Measurements from ENCODE around the gene HLCS. TPM values are rescaled to one million over a fixed set of nuclear protein-coding genes. Genes with fewer than 3 reads are reported as not detected.

Gene HLCS
- total RNA-seq, 6 donors from 2014 or later = 15.3 to 34.6 (median 24.1) TPM

DNA sequence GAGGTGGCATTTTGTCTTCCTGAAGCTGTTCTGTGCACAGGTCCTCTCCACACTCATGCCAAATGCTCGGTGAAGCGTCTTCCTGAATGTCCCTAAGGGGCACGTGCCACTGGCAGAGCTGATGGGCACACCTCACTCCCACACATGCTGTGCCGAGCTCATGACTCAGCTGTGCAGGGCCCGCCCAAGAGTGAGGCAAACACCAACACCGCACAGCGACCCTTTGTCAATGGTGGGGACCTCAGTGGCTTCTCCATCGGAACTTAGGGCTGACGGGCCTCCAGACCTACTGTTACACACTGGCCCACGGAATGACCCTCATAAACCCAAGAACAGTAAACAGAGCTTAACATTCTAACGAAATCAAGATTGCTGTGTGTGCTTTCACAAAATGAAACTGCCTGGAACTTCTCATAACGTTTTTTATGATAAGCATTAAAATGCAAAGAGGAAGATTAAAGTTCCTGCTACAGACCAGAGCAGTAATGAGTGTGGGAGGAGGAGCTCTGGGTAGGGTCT is 178.3 kb downstream of the HLCS start:
- Histone ChIP-seq H3K27me3 (no peaks in the 10 kb centered on the region), H3K4me3 (no peak overlapping the region), H3K36me3 (no peaks in the 10 kb centered on the region), H3K27ac (no peak overlapping the region), H3K9me3 (no peaks in the 10 kb centered on the region), H3K4me1 (peaks cover 0 to 11% (median 0%) of the 10 kb centered on the region in 4 donors)
- 85 to 89% methylated on average over 9 to 12 of the region's 12 CpGs for WGBS, 2 donors
- TF ChIP-seq, protein P1, sequence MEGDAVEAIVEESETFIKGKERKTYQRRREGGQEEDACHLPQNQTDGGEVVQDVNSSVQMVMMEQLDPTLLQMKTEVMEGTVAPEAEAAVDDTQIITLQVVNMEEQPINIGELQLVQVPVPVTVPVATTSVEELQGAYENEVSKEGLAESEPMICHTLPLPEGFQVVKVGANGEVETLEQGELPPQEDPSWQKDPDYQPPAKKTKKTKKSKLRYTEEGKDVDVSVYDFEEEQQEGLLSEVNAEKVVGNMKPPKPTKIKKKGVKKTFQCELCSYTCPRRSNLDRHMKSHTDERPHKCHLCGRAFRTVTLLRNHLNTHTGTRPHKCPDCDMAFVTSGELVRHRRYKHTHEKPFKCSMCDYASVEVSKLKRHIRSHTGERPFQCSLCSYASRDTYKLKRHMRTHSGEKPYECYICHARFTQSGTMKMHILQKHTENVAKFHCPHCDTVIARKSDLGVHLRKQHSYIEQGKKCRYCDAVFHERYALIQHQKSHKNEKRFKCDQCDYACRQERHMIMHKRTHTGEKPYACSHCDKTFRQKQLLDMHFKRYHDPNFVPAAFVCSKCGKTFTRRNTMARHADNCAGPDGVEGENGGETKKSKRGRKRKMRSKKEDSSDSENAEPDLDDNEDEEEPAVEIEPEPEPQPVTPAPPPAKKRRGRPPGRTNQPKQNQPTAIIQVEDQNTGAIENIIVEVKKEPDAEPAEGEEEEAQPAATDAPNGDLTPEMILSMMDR (IDR thresholded peaks at IDR 0.05) = no peak
- TF ChIP-seq POLR2AphosphoS5 (IDR thresholded peaks at IDR 0.05) (no peak), POLR2A (IDR thresholded peaks at IDR 0.05) (no peak), EP300 (IDR thresholded peaks at IDR 0.05) (no peak)
- DNase-seq (peak in 1 of 2 donors; percentile 28), ATAC-seq (ENCODE audit: low FRiP score in 2 of 2) (no peak)

DNA sequence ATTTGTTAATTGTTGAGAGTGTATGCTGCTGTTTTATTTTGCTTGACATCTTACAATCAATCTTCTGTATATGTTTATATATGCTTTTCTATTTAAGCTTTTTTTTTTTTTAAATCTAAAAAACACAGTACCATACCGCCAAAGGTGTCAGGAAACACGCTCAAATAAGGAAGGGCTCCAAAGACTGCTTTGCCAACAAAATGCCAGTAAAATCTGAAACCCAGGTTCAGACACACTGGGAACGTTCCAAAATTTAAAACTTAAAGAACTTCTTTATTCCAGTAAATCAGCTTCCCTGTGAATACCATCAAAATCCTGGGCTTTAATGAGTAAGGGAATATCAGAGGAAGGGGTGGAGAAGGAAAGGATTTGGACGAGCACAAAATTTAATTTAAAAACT is 180.3 kb downstream of the HLCS start:
- 80 to 82% methylated on average over 4 of the region's 4 CpGs for WGBS, 2 donors
- Histone ChIP-seq H3K9me3 (no peaks in the 10 kb centered on the region), H3K4me1 (peaks cover 0 to 11% (median 0%) of the 10 kb centered on the region in 4 donors), H3K27ac (no peak overlapping the region), H3K36me3 (no peaks in the 10 kb centered on the region), H3K27me3 (no peaks in the 10 kb centered on the region), H3K4me3 (no peak overlapping the region)
- TF ChIP-seq POLR2A (IDR thresholded peaks at IDR 0.05) = no peak
- TF ChIP-seq, protein P1 (IDR thresholded peaks at IDR 0.05) = no peak
- no peak for TF ChIP-seq POLR2AphosphoS5 (IDR thresholded peaks at IDR 0.05)
- no peak for TF ChIP-seq EP300 (IDR thresholded peaks at IDR 0.05)
- no peak for DNase-seq
- ATAC-seq (ENCODE audit: low FRiP score in 2 of 2) = no peak

DNA sequence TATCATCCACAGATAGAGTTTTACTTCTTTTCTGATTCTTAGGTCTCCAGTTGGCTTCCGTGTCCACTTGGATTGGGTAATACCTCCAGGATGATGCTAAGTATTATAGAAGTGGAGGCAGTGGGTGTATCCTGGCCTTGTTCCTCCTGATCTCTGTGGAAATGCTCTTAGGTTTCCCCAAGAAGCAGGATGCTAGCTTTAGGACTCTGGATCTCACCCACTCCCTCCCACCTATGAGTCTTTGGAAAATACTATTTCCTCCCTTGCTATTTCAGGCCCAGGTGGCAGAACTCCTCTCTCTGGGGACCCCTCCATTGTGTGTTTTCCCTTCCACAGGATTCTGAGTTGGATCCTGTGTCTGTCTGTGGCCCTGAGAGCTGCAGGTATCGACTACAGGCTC is 180.9 kb downstream of the HLCS start:
- peaks cover 0 to 11% (median 0%) of the 10 kb centered on the region in 4 donors for H3K4me1 ChIP-seq
- DNase-seq (no peak), ATAC-seq (ENCODE audit: low FRiP score in 2 of 2) (no peak)
- H3K36me3 ChIP-seq = no peaks in the 10 kb centered on the region
- H3K9me3 ChIP-seq = no peaks in the 10 kb centered on the region
- TF ChIP-seq POLR2A (IDR thresholded peaks at IDR 0.05) (no peak), EP300 (IDR thresholded peaks at IDR 0.05) (no peak), POLR2AphosphoS5 (IDR thresholded peaks at IDR 0.05) (no peak)
- TF ChIP-seq, protein P1 (IDR thresholded peaks at IDR 0.05) = no peak
- H3K4me3 ChIP-seq = no peak overlapping the region
- no peak overlapping the region for H3K27ac ChIP-seq
- 88 to 90% methylated on average over 2 of the region's 2 CpGs for WGBS, 2 donors
- H3K27me3 ChIP-seq = no peaks in the 10 kb centered on the region

DNA sequence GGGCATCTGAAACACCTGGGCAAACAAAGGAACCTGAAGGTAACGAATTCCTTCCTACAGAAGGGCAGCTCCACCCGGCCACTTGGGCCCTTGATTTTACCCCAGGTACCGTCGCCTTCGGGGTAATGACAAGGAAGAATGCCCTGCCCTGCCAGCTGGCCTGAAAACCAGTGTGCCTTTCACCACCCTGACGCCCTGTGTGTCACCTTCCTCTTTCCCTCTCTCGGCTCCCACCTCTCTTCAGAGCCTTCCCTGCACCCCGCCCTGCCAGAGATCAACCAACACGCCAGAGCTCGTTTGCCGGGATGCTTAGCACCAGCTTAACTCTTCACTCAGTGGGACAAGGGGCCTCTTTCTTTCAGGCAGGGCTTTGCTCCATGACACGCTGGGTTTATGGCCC is 181.5 kb downstream of the HLCS start:
- peaks cover 0 to 11% (median 0%) of the 10 kb centered on the region in 4 donors for H3K4me1 ChIP-seq
- DNase-seq = no peak
- H3K27me3 ChIP-seq = no peaks in the 10 kb centered on the region
- no peaks in the 10 kb centered on the region for H3K36me3 ChIP-seq
- 81 to 86% methylated on average over 12 of the region's 12 CpGs for WGBS, 2 donors
- TF ChIP-seq POLR2A (IDR thresholded peaks at IDR 0.05) = no peak
- TF ChIP-seq, protein P1 (IDR thresholded peaks at IDR 0.05) = no peak
- peak overlapping the region in 1 of 4 donors; percentile 26 for H3K27ac ChIP-seq
- H3K4me3 ChIP-seq = no peak overlapping the region
- ATAC-seq (ENCODE audit: low FRiP score in 2 of 2) = peak in 1 of 2 donors; percentile 51
- no peaks in the 10 kb centered on the region for H3K9me3 ChIP-seq
